Measurements from ENCODE around the gene NR5A1.

NR5A1 gene

DNA sequence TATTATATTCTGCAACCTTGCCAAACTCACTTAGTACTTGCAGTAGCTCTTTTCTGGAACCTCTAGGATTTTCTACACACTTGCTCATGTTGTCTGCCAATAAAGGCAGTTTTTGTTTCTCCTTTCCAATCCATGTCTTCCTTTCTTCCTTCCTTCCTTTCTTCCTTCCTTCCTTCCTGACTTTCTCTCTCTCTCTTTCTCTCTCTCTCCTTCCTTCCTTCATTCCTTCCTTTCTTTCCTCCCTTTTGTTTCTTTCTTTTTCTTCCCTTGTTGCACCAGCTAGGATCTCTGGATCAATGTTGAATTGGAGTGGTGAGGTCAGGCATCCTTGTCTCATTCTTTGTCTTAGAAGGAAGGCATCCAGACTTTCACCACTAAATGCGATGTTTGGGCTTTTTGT, 44.5 kb downstream of the NR5A1 start:
- TF ChIP-seq, protein P1, sequence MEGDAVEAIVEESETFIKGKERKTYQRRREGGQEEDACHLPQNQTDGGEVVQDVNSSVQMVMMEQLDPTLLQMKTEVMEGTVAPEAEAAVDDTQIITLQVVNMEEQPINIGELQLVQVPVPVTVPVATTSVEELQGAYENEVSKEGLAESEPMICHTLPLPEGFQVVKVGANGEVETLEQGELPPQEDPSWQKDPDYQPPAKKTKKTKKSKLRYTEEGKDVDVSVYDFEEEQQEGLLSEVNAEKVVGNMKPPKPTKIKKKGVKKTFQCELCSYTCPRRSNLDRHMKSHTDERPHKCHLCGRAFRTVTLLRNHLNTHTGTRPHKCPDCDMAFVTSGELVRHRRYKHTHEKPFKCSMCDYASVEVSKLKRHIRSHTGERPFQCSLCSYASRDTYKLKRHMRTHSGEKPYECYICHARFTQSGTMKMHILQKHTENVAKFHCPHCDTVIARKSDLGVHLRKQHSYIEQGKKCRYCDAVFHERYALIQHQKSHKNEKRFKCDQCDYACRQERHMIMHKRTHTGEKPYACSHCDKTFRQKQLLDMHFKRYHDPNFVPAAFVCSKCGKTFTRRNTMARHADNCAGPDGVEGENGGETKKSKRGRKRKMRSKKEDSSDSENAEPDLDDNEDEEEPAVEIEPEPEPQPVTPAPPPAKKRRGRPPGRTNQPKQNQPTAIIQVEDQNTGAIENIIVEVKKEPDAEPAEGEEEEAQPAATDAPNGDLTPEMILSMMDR (IDR thresholded peaks at IDR 0.05; ENCODE audit: low read depth, low read length): no peak
- in situ Hi-C loops (cut with HindIII; ENCODE audit: low sequenced_read_pairs): no loop called here
- no peak for DNase-seq (ENCODE audit: low read depth, low spot score)
- H3K4me3 ChIP-seq (ENCODE audit: low read depth, low read length): no peak overlapping the region

DNA sequence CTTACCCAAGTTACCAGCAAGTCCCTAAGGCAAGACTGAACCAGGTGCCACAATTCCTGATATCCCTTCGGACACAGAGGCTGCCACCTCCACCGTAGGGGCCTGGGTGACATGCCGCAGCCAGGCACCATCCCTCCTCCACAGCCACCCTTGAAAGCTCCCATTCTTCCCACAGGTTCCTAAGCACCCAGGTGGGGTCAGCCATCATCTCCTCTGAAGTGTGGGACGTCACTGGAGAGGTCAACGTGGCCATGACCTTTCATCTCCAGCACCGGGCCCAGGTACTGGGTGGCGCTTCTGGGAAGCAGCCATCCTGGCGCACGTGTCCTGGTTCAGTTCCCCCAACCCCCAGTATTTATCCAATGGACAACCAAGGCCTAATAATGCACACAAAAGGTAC, 48.8 kb downstream of the NR5A1 start:
- in situ Hi-C loops (cut with HindIII; ENCODE audit: low sequenced_read_pairs): no loop called here
- TF ChIP-seq, protein P1 (IDR thresholded peaks at IDR 0.05; ENCODE audit: low read depth, low read length): no peak
- DNase-seq (ENCODE audit: low read depth, low spot score): no peak
- H3K4me3 ChIP-seq (ENCODE audit: low read depth, low read length): no peak overlapping the region

DNA sequence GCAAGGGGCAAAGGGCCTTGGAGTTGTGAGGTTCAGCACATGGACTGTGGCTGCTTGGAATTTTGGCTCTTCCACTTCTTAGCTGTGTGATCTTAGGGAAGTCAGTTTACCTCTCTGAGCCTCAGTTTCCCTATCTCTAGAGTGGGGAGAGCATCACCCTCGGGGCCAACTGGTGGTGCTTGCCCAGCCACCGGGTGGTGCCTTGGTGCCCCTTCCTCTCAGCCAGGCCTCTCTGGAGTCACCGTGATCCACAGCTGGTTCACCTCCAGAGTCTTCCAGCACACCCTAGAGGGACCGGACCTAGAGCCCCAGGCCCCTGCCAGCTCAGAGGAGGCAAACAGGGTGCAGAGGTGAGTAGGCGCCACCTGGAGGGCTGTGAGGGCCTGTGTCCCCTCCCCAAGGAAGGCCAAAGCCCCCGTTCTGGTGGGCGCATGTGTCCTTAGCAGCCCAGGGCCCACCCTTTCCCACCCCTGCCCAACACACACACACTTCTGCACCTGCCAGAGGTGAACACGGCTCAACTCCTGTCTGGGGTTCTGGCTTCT, 49.2 kb downstream of the NR5A1 start:
- TF ChIP-seq, protein P1 (IDR thresholded peaks at IDR 0.05; ENCODE audit: low read depth, low read length): no peak
- no peak overlapping the region for H3K4me3 ChIP-seq (ENCODE audit: low read depth, low read length)
- no peak for DNase-seq (ENCODE audit: low read depth, low spot score)
- in situ Hi-C loops (cut with HindIII; ENCODE audit: low sequenced_read_pairs): no loop called here

DNA sequence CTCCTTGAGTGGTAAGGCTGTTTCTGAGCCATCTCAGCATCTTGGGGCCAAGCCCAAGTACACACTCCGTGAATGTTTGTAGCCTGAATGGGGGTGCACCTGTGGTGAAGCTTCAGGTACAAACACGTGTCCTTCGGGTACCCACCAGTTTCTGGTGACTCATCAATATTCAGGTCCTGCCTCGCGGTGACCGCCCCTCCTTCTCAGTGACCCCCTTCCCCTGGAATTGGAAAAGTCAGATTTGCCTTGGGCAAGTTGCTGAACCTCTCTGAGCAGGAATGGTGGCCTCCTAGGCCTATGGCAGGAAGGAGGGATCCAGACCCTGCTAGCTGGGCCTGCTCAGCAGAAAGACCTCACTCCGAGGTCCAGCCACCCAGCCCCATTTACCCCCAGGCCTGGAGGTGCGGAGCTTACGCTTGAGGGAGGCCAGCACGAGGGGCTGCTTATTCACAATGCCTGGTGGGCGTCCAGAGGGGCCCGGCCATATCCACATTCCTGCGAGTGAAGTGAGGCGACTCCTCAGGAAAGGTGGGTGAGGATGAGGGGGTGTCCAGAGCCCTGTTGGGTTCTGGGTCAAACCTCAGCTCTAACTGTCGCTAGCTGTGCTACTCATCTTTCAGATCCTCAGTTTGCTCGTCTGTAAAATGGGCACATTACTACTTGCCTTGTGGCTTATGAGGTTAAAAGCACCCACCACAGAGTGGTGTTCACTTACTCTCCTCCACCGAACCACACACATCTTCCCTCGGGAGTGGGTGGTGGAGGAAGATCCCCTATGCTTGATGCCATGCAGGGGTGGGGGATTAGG, 49.9 kb downstream of the NR5A1 start:
- DNase-seq (ENCODE audit: low read depth, low spot score): no peak
- in situ Hi-C loops (cut with HindIII; ENCODE audit: low sequenced_read_pairs): no loop called here
- H3K4me3 ChIP-seq (ENCODE audit: low read depth, low read length): no peak overlapping the region
- TF ChIP-seq, protein P1 (IDR thresholded peaks at IDR 0.05; ENCODE audit: low read depth, low read length): no peak

DNA sequence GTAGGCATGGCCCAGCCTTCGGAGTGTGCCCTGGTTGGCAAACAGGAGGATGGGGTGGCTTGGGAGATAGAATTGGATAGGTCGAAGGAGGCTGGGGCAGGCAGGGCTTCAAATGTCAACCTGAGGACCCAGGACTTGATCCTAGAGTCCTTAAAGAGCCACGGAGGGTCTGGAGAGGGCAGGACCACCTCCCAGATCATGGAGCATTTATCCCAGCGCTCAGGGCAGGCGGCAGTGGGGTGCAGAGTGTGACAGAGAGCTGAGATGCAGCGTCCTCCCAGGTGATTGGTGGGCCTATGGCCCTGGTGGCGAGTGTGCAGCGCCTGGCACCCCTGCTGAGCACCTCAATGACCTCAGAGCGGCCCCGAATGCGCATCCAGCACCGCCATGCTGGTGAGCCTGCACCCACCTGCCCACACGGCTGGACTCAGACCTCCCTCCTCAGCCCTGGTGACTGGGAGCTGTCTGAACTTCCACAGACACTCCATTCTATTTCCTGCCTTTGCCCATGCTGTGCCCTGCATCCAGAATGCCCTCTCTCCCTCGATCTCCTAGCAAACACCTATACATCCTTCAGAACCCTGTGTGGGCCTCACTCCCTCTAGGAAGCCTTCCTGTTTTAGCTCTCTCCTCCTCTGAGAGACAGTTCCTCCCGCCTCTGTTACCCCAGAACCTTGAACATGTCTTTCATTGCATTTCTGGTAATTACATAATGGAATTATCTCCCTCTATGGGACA, 50.7 kb downstream of the NR5A1 start:
- TF ChIP-seq, protein P1 (IDR thresholded peaks at IDR 0.05; ENCODE audit: low read depth, low read length): no peak
- DNase-seq (ENCODE audit: low read depth, low spot score): no peak

DNA sequence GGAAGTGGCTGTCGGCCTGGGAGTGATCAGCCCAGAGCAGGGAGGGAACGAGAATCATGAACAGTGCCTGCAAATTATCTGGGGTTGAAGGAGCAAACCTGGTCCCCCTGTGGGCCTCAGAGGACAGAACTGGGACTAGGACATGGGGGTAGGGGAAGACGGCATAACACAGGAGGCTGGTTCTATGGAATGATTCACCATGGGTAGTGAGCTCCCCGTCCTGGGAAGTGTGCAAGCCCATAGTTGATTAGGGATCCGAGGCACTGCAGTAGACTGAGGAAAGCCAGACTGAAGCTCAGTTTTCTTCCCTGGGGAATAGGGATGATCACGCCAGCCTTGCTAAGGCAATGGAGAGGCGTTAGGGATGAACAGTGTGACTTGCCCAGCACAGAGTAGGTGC, 51.4 kb downstream of the NR5A1 start:
- DNase-seq (ENCODE audit: low read depth, low spot score): no peak
- TF ChIP-seq, protein P1 (IDR thresholded peaks at IDR 0.05; ENCODE audit: low read depth, low read length): no peak
- in situ Hi-C loops (cut with HindIII; ENCODE audit: low sequenced_read_pairs): no loop called here

More for the DNA sequence above, 50.7 kb downstream of the NR5A1 start:
- no peak overlapping the region for H3K4me3 ChIP-seq (ENCODE audit: low read depth, low read length)
- in situ Hi-C loops (cut with HindIII; ENCODE audit: low sequenced_read_pairs): no loop called here

More for the DNA sequence above, 51.4 kb downstream of the NR5A1 start:
- no peak overlapping the region for H3K4me3 ChIP-seq (ENCODE audit: low read depth, low read length)
